Measurements from ENCODE around the gene SCN2B. TPM values are rescaled to one million over a fixed set of nuclear protein-coding genes. Genes with fewer than 3 reads are reported as not detected.

SCN2B gene
- total and polyA plus RNA-seq, 2 of the 13 experiments (the other 11 are each of a cell fraction or from before 2014, with no cell fraction given) = 0.01 to 0.02 TPM

- no peak for TF ChIP-seq ZNF24 (IDR thresholded peaks at IDR 0.05)
These were observed 37.5 kb downstream of the SCN2B start (continued) for GRCh38 chr11:118138839-118139420.

GRCh38 chr11:118136801-118137200 lies 39.6 kb downstream of the SCN2B start:
- no peaks in the 10 kb centered on the region for H3K9me3 ChIP-seq (ENCODE audit: low read length)
- H3K27me3 ChIP-seq (ENCODE audit: control insufficient read depth in 1 of 2, insufficient read depth in 2 of 2, low read length in 2 of 2) = peaks cover 12 to 41% of the 10 kb centered on the region in 2 experiments; a peak in 4 of 5 replicates
- no peak for DNase-seq (ENCODE audit: low spot score)
- POLR2A ChIA-PET = no interaction called here
- no peaks in the 10 kb centered on the region for H3K36me3 ChIP-seq (replicated peaks in 1 of 2; ENCODE audit: control insufficient read depth in 1 of 2, insufficient read depth in 2 of 2, low read length in 2 of 2)
- no peak overlapping the region for H3K9ac ChIP-seq (ENCODE audit: insufficient read depth, low read depth, low read length)
- no peak overlapping the region for H3K4me3 ChIP-seq (replicated peaks in 1 of 3; ENCODE audit: insufficient read depth in 1 of 3, low read depth in 2 of 3, low read length in 3 of 3)
- H3K79me2 ChIP-seq (ENCODE audit: insufficient read depth, low read length) = no peaks in the 10 kb centered on the region
- no peak overlapping the region for H2AFZ ChIP-seq (ENCODE audit: low read length)
- 24% methylated on average over 10 of the region's 10 CpGs for WGBS (ENCODE audit: low lambda C conversion rate)
- TF ChIP-seq MYNN (CRISPR knock-in tag; IDR thresholded peaks at IDR 0.05; ENCODE audit: low read depth) (no peak), TMF1 (CRISPR knock-in tag; IDR thresholded peaks at IDR 0.05; ENCODE audit: low read depth) (no peak), PHF5A (CRISPR knock-in tag; IDR thresholded peaks at IDR 0.05; ENCODE audit: low read depth, unreplicated experiment) (no peak), NAIF1 (CRISPR knock-in tag; IDR thresholded peaks at IDR 0.05; ENCODE audit: borderline replicate concordance) (no peak), ZNF737 (CRISPR knock-in tag; IDR thresholded peaks at IDR 0.05; ENCODE audit: borderline replicate concordance) (no peak), ZNF318 (CRISPR knock-in tag; IDR thresholded peaks at IDR 0.05) (no peak), KLF13 (CRISPR knock-in tag; IDR thresholded peaks at IDR 0.05) (no peak), ZNF225 (CRISPR knock-in tag; IDR thresholded peaks at IDR 0.05) (no peak), NONO (IDR thresholded peaks at IDR 0.05) (no peak), NONO (CRISPR knock-in tag; conservative IDR thresholded peaks at IDR 0.05) (no peak), SATB2 (CRISPR knock-in tag; IDR thresholded peaks at IDR 0.05) (no peak), SRSF1 (optimal IDR thresholded peaks at IDR 0.05; ENCODE audit: low read depth, low read length) (no peak), NFRKB (IDR thresholded peaks at IDR 0.05) (no peak), ZBTB34 (CRISPR knock-in tag; IDR thresholded peaks at IDR 0.05) (no peak)
- no peaks in the 10 kb centered on the region for H3K4me1 ChIP-seq (ENCODE audit: insufficient read depth, low read length)
- no TSS peak for BruUV-seq (replicated peaks)
- in situ Hi-C loops (cut with HindIII; ENCODE audit: extremely low pct_ligation_motif_present, low pct_unique_long_range_greater_than_20kb) (loop anchor here (25.0 kb wide), 1 partner anchor 350 kb away; no protein-coding TSS in a partner anchor), intact Hi-C loops (cut with micrococcal nuclease; ENCODE audit: unreplicated experiment) (no loop called here)
- H4K20me1 ChIP-seq (ENCODE audit: insufficient read depth, low read length) = no peaks in the 10 kb centered on the region
- ATAC-seq = no peak
- no peak for FAIRE-seq
- no peak overlapping the region for H3K27ac ChIP-seq (ENCODE audit: extremely low read length, insufficient read depth, low read length)
- CTCF ChIA-PET (ENCODE audit: low intra/inter-chr PET ratio, low total read pairs) = no interaction called here
- no peak overlapping the region for H3K4me2 ChIP-seq (ENCODE audit: low read depth, low read length)
